A549 (cell line): ENCODE results near the gene GNAO1. TPM values are rescaled to one million over a fixed set of nuclear protein-coding genes. Genes with fewer than 3 reads are reported as not detected.

Experiments
- ATAC-seq, 2 experiments: fragments of 200-7000 bp in 1 of 2; fragments of >200 bp in 1 of 2; cut with Nextera tagmentation in 1 of 2; cut with Tn5 transposase in 1 of 2; 3 replicates each; pipeline versions ENCODE4 v1.8.0 to v1.9.1; 2018 to 2020; ENCODE audit warnings: mild to moderate bottlenecking in 1 of 2, moderate library complexity in 1 of 2
- CTCF ChIA-PET: fragments of 300-600 bp; sonication (Branson Sonifier 250); formaldehyde crosslinking; extraction: SDS; loops from one replicate; lab custom pipeline; 2021; ENCODE audit warnings: antibody characterized with exemption, inconsistent platforms; lab: Yijun Ruan, JAX
- POLR2A ChIA-PET: fragments of 350-600 bp; formaldehyde crosslinking; extraction: SDS; loops from one replicate; lab custom pipeline; 2021; ENCODE audit warnings: antibody characterized with exemption, inconsistent platforms; lab: Yijun Ruan, JAX
- DNase-seq, 2 experiments: peaks; one replicate each; pipeline versions ENCODE4 v3.0.0 to v3.0.0-alpha.2; 2011 to 2016; ENCODE audit warnings: low read depth in 1 of 2, low spot score in 1 of 2
- FAIRE-seq: peaks from 2 replicates; lab custom pipeline; 2011; peaks lifted over from hg19 to GRCh38; lab: Jason Lieb, UNC
- H3K27ac ChIP-seq, 2 experiments: fragments of >200 bp; sonication (Bioruptor Twin); formaldehyde crosslinking; 3 replicates each; pipeline ENCODE4 v1.5.1; 2016 to 2017
- H3K4me1 ChIP-seq: fragments of >200 bp; sonication (Bioruptor Twin); formaldehyde crosslinking; 3 replicates; pipeline ENCODE4 v1.6.1; 2016
- H3K4me2 ChIP-seq: fragments of >200 bp; sonication (Bioruptor Twin); formaldehyde crosslinking; 3 replicates; pipeline ENCODE4 v1.6.1; 2016
- H3K4me3 ChIP-seq: fragments of >200 bp; sonication (Bioruptor Twin); formaldehyde crosslinking; 3 replicates; pipeline ENCODE4 v1.5.1; 2016
- H3K9me3 ChIP-seq: fragments of >200 bp; sonication (Bioruptor Twin); formaldehyde crosslinking; 3 replicates; pipeline ENCODE4 v1.6.1; 2016
- BCL3 ChIP-seq: fragments of >200 bp; sonication (Bioruptor Twin); formaldehyde crosslinking; IDR thresholded peaks from 3 replicates; pipeline ENCODE4 v1.6.1; 2016
- CBX2 ChIP-seq: fragments of 200-600 bp; sonication (generic); IDR thresholded peaks from 2 replicates; pipeline ENCODE4 v1.6.1; 2016; ENCODE audit warnings: low read depth, mild to moderate bottlenecking, borderline replicate concordance
- CEBPB ChIP-seq, 2 experiments: fragments of >200 bp in 1 of 2; sonication (Bioruptor Twin) in 1 of 2; formaldehyde crosslinking in 1 of 2; IDR thresholded peaks; 2 replicates each; pipeline ENCODE4 v1.6.1; 2012 to 2016
- CHD2 ChIP-seq: fragments of 150-350 bp; IDR thresholded peaks from 2 replicates; pipeline ENCODE4 v1.6.1; 2014; ENCODE audit warnings: low read length; ENCODE audit not compliant: partially characterized antibody
- CHD4 ChIP-seq: fragments of 200-600 bp; sonication (generic); IDR thresholded peaks from 2 replicates; pipeline ENCODE4 v1.6.1; 2016; ENCODE audit warnings: antibody characterized with exemption, mild to moderate bottlenecking, borderline replicate concordance
- FOSL2 ChIP-seq, 2 experiments: fragments of 450-650 bp in 1 of 2; fragments of >200 bp in 1 of 2; sonication (Bioruptor Twin) in 1 of 2; formaldehyde crosslinking; IDR thresholded peaks; 2 replicates each; pipeline versions ENCODE4 v1.5.0 to v1.6.1; 2016 to 2020; ENCODE audit warnings: mild to moderate bottlenecking in 1 of 2, moderate library complexity in 1 of 2
- FOXS1 ChIP-seq: fragments of 250-450 bp; sonication (Bioruptor Pico); IDR thresholded peaks from 2 replicates; pipeline ENCODE4 v1.5.0; 2020; ENCODE audit warnings: mild to moderate bottlenecking, moderate library complexity
- HES2 ChIP-seq: fragments of >200 bp; sonication (Bioruptor Twin); formaldehyde crosslinking; IDR thresholded peaks from 2 replicates; pipeline ENCODE4 v1.6.1; 2016
- HMGXB4 ChIP-seq: fragments of 250-450 bp; sonication (Bioruptor Pico); IDR thresholded peaks from 2 replicates; pipeline ENCODE4 v1.5.0; 2021; ENCODE audit warnings: mild to moderate bottlenecking, moderate library complexity, borderline replicate concordance
- HOXB5 ChIP-seq: fragments of 250-450 bp; sonication (Bioruptor Pico); IDR thresholded peaks from 2 replicates; pipeline ENCODE4 v1.5.0; 2020; ENCODE audit warnings: mild to moderate bottlenecking, moderate library complexity
- JUN ChIP-seq, 2 experiments: fragments of >200 bp; sonication (Bioruptor Twin); formaldehyde crosslinking; IDR thresholded peaks; 2 replicates in 1 of 2; 3 replicates in 1 of 2; pipeline ENCODE4 v1.6.1; 2016 to 2017
- KDM1A ChIP-seq: fragments of 200-600 bp; sonication (generic); IDR thresholded peaks from 2 replicates; pipeline ENCODE4 v1.6.1; 2016; ENCODE audit warnings: low read depth, mild to moderate bottlenecking
- MAX ChIP-seq: IDR thresholded peaks from 2 replicates; pipeline ENCODE4 v1.6.1; 2012
- NFE2L2 ChIP-seq: fragments of 150-350 bp; conservative IDR thresholded peaks from 2 replicates; pipeline ENCODE4 v1.6.1; 2014; ENCODE audit warnings: low read length
- NPAS2 ChIP-seq: fragments of 250-450 bp; sonication (Bioruptor Pico); IDR thresholded peaks from 2 replicates; pipeline ENCODE4 v1.8.0; 2022; ENCODE audit warnings: mild to moderate bottlenecking, moderate library complexity, borderline replicate concordance
- NR3C1 ChIP-seq: fragments of >200 bp; sonication (Bioruptor Twin); formaldehyde crosslinking; IDR thresholded peaks from 3 replicates; pipeline ENCODE4 v1.6.1; 2017
- PHF8 ChIP-seq: fragments of 200-600 bp; sonication (generic); IDR thresholded peaks from 2 replicates; pipeline ENCODE4 v1.6.1; 2016; ENCODE audit warnings: low read depth, mild to moderate bottlenecking, antibody characterized with exemption, moderate library complexity, borderline replicate concordance
- POLR2A ChIP-seq: IDR thresholded peaks from 2 replicates; pipeline ENCODE4 v1.6.1; 2012; ENCODE audit warnings: mild to moderate bottlenecking, low read length
- RFX5 ChIP-seq: fragments of 450-650 bp; IDR thresholded peaks from 2 replicates; pipeline ENCODE4 v1.7.1; 2014; ENCODE audit warnings: antibody characterized with exemption, mild to moderate bottlenecking, moderate library complexity
- SMC3 ChIP-seq: fragments of >200 bp; sonication (Bioruptor Twin); formaldehyde crosslinking; IDR thresholded peaks from 3 replicates; pipeline ENCODE4 v1.6.1; 2018; ENCODE audit warnings: inconsistent platforms
- SREBF2 ChIP-seq: fragments of 450-650 bp; IDR thresholded peaks from 2 replicates; pipeline ENCODE4 v1.6.1; 2014; ENCODE audit warnings: mild to moderate bottlenecking, moderate library complexity
- ZSCAN20 ChIP-seq: fragments of 250-450 bp; sonication (Bioruptor Pico); IDR thresholded peaks from 2 replicates; pipeline ENCODE4 v1.8.0; 2022; ENCODE audit warnings: mild to moderate bottlenecking, moderate library complexity
- WGBS: methylation state at CpG from one replicate; pipeline ENCODE4 v1.1.6; 2017; ENCODE audit errors: missing lambda C conversion rate; 5-methylcytosine and 5-hydroxymethylcytosine counted together
- polyA plus RNA-seq, 4 experiments: library from polyadenylated mRNA; depleted of rRNA in 3 of 4; stranded (reverse); fragments of >200 nt; fragmentation: RNase III in 1 of 4; extraction: RNeasy Plus Mini Kit Qiagen cat#74134 plus additional on column Dnase treatment in 1 of 4; gene quantifications; 2 replicates in 3 of 4; 3 replicates in 1 of 4; pipeline ENCODE4 v1.2.3, GENCODE V29; 2011 to 2017

GNAO1 gene
- polyA plus RNA-seq, 2 of the 4 experiments (the other 2 are of a cell fraction), result 0.22 to 0.23 TPM

- TF ChIP-seq HES2 (no peak), HMGXB4 (no peak), SMC3 (no peak), HOXB5 (CRISPR knock-in tag) (no peak), KDM1A (no peak), NPAS2 (no peak), CEBPB (IDR thresholded peaks at IDR 0.05) (no peak)
- Histone ChIP-seq H3K4me2 (no peak overlapping the region), H3K9me3 (no peaks in the 10 kb centered on the region), H3K4me1 (peaks cover 10% of the 10 kb centered on the region; the same call in 1 of the 3 replicates), H3K4me3 (no peak overlapping the region), H3K27ac (no peak overlapping the region)
- WGBS, result 70% methylated on average over 2 of the region's 8 CpGs
- no peak for DNase-seq
- ChIA-PET POLR2A (no interaction called here), CTCF (interaction anchor here (0.8 to 5.0 kb wide), 4 partner anchors 9 to 29 kb away, joined by 3 to 39 read pairs (median 5); no protein-coding TSS in a partner anchor)
- no peak for ATAC-seq
- FAIRE-seq, result no peak
These were observed 155.9 kb downstream of the GNAO1 start for GRCh38 chr16:56347166-56347565.

GRCh38 chr16:56347670-56348069, 156.4 kb downstream of the GNAO1 start:
- no peak overlapping the region for H3K27ac ChIP-seq
- H3K4me2 ChIP-seq, result no peak overlapping the region
- ChIA-PET POLR2A (interaction anchor here (0.6 kb wide), 1 partner anchor 63 kb away, joined by 3 read pairs; no protein-coding TSS in a partner anchor), CTCF (interaction anchor here (0.8 to 5.0 kb wide), 3 partner anchors 8 to 29 kb away, joined by 3 to 39 read pairs (median 7); no protein-coding TSS in a partner anchor)
- no peak for DNase-seq
- TF ChIP-seq NFE2L2 (no peak), MAX (no peak), FOXS1 (no peak), CBX2 (no peak), PHF8 (no peak), NR3C1 (no peak), SREBF2 (no peak), CHD2 (no peak), RFX5 (no peak), BCL3 (no peak), POLR2A (no peak), HOXB5 (CRISPR knock-in tag) (no peak), JUN (IDR thresholded peaks at IDR 0.05) (no peak), CHD4 (no peak), FOSL2 (IDR thresholded peaks at IDR 0.05) (no peak), FOSL2 (CRISPR knock-in tag; IDR thresholded peaks at IDR 0.05) (no peak), ZSCAN20 (CRISPR knock-in tag) (no peak)
- H3K9me3 ChIP-seq, result no peaks in the 10 kb centered on the region
- ATAC-seq, result no peak
- no peak for FAIRE-seq
- WGBS, result 62% methylated on average over 9 of the region's 11 CpGs
- no peak overlapping the region for H3K4me3 ChIP-seq
- H3K4me1 ChIP-seq, result peaks cover 10% of the 10 kb centered on the region; the same call in 1 of the 3 replicates
